KOPT-K1 (cell line): ENCODE measurements around the gene FANCI.
"Not testable (repeated sequence)": the region's sequence is repeated elsewhere in the genome, so short reads cannot be mapped to it uniquely, and the experiment has no call there.

Experiments
- H3K27ac ChIP-seq: fragments of 200-600 bp; sonication (generic); 2 replicates; pipeline ENCODE4 v1.5.1; 2016; ENCODE audit warnings: antibody characterized with exemption, mild to moderate bottlenecking, low read depth, low read length; ENCODE audit not compliant: poor library complexity, severe bottlenecking
- H3K36me3 ChIP-seq: fragments of 200-600 bp; sonication (generic); 2 replicates; pipeline ENCODE4 v1.5.1; 2017; ENCODE audit warnings: antibody characterized with exemption, mild to moderate bottlenecking, low read length, moderate library complexity; ENCODE audit not compliant: insufficient read depth
- H3K9me3 ChIP-seq: fragments of 200-600 bp; sonication (generic); 2 replicates; pipeline ENCODE4 v1.5.1; 2017; ENCODE audit warnings: antibody characterized with exemption, low read length, mild to moderate bottlenecking; ENCODE audit not compliant: insufficient read depth, poor library complexity, severe bottlenecking

Gene FANCI

DNA sequence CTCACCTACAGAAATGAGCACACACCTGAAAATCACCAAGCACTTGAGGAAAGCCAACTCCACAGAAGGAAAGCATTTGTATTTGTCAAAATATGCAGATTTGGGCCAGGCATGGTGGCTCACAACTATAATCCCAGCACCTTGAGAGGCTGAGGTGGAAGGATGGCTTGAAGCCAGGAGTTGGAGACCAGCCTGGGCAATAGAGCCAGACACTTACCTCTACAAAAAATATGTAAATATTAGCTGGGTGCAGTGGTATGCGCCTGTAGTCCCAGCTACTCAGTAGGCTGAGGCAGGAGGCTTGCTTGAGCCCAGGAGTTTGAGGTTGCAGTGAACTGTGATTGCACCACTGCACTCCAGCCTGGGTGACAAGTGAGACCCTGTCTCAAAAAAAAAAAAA, 34.7 kb upstream of the FANCI start:
- Histone ChIP-seq H3K36me3 (no peaks in the 10 kb centered on the region), H3K27ac (no peak overlapping the region), H3K9me3 (no peaks in the 10 kb centered on the region)

DNA sequence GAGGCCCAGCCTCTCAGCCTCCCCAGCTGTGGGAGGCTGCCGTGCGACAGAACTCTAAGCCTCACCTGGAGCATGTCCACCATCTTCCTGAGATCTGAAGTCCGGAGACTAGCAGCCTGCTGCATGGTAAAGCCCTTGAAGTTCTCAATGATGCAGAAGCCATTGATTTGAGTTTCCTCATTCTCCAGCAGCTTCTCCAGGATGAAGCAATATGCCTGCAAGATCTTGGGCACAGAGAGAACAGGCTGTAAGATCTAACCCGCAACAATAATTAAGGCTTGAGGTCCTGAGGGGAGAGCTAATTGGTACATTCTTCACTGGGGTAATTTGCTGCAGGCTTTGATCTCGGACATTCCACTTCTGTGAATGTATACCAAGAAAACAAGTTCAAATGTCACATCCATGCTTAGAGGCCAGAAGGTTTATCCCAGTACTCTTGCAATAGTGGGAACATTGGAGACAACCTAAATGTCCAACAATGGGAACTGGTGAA, 32.1 kb upstream of the FANCI start:
- H3K9me3 ChIP-seq: no peaks in the 10 kb centered on the region
- no peaks in the 10 kb centered on the region for H3K36me3 ChIP-seq
- no peak overlapping the region for H3K27ac ChIP-seq

DNA sequence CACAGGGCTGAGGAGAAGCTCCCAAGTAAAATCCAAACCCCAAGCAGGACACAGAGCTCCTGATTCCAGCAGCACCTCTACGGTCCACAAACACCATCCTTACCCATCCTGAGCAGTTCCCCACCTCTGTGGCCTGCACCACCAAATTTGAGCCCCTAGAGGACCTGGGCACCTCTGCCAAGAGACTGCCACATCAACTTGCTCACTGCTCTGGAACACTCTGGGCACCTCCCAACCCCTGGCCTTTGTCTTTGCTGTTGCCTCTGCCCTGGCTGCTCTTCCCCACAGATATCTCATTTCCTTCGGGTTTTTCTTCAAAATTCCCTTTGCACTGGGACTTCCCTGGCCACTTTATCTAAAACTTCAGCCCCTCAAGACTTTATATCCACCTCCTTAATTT, 28.2 kb upstream of the FANCI start:
- Histone ChIP-seq H3K27ac (no peak overlapping the region), H3K36me3 (no peaks in the 10 kb centered on the region), H3K9me3 (no peaks in the 10 kb centered on the region)

DNA sequence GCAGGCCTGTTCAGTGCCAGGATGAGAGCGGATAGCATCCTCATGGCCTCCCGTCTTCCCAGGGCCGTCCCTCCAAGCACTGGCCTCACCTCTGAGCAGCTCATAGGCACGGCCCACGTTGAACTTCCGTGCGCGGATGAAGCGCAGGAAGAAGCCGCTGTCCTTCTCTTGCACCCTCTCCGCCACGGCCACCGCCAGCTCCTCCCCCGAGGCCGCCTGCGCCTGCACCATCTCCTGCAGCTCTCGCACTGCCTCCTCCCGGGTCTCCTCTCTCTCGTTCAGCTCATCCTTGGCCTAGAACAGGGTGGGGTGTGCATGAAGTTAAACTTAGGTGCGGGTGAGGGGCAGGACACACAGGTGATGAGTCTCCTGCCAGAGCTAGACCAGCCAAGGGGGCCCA, 26.7 kb upstream of the FANCI start:
- H3K27ac ChIP-seq: no peak overlapping the region
- no peaks in the 10 kb centered on the region for H3K36me3 ChIP-seq
- no peaks in the 10 kb centered on the region for H3K9me3 ChIP-seq

DNA sequence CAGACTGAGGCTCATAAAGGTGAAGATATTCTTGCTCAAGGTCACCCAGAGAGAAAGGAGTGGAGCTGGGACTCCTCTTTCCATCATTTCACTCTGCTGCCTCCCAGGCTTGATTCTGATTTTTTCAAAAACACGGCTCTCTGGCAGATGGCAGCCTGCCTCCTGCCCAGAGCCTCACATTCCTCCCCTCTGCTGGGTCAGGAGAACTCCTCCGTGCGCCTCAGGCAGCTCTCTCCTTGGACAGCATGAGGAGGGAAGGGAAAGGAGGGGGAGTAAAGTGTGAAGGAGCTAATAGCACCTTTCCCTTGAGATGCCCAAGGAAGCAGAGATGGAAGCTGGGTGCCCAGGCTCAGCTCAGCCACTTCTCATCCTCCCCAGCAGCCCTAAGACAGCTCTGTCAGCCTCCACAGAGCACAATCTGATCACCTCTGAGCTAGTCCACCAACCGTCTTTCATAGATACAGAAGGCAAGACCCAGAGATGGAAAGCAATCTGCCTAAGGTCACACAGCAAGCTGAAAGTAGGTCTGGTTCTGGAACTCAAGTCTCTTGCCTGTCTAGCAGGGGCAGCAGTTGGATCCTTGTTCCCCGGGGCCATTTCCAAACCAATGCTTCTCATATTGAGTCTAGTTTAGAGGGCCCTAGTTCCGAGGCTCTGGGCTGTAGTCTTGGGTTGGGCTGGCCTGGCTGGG, 25.9 kb upstream of the FANCI start:
- no peaks in the 10 kb centered on the region for H3K36me3 ChIP-seq
- H3K9me3 ChIP-seq: no peaks in the 10 kb centered on the region

DNA sequence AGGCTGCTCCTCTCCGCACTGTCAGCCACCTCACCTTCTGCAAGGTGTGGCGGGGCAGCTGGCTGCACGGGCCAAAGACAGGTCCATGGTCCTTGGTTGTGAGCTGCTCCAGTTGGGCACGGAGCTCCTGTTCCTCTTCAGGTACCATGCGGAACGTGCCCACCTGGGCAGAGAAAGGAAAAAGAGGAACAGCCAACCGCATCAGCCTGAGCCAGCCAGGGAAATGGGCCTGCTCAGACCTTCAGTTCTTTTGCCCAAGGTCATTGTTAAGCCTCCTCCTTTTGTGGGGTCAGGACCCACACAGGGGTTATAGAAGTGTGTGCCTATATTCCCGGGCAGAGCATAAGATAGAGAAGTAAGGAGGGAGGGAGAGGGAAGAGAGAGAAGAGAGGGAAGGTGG, 25.2 kb upstream of the FANCI start:
- Histone ChIP-seq H3K9me3 (no peaks in the 10 kb centered on the region), H3K36me3 (no peaks in the 10 kb centered on the region), H3K27ac (no peak overlapping the region)

More for the DNA sequence above, 25.9 kb upstream of the FANCI start:
- no peak overlapping the region for H3K27ac ChIP-seq

DNA sequence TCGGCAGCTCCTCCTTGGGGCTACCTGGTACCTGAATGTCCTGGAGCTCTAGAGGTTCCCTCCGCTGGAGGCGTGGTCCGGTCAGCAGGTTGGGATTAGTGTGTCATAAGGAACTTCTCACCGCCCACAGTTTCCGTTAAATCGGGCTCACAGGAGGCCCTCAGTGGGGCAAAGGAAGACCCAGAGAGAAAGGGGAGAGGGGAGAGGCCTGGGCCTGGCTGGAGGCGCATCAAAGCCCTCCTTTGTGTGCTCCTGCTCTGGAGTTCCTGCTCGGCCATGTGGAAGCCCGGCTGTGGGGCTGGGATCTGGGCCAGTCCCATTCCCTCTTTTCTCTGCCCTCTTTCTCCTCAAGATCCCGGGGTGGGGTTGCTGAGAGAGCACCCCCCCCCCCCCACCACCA, 22.2 kb upstream of the FANCI start, which contains the start of gene RLBP1:
TSS of gene RLBP1 (minus strand) at position 37 of the 400 bp plus-strand sequence. CDS start 2,604 bp downstream, outside the sequence.
- Histone ChIP-seq H3K9me3 (no peaks in the 10 kb centered on the region), H3K36me3 (no peaks in the 10 kb centered on the region), H3K27ac (no peak within 1 kb of the TSS)

DNA sequence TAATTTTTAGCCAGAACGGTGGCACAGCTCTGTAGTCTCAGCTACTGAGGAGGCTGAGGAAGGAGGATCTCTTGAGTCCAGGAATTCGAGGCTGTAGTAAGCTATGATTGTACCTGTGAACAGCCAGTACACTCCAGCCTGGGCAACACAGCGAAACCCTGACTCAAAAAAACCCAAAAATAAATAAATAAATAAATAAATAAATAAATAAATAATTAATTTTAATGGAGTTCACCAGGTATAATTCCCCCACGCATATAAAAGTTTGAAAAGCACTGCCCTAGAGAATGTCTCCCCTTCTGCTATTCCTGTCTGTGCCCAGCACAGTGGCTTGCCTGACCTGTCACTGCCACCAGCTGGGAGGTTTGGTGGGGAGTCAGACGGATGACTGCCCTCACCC, 18.2 kb upstream of the FANCI start:
- Histone ChIP-seq H3K9me3 (no peaks in the 10 kb centered on the region), H3K36me3 (no peaks in the 10 kb centered on the region), H3K27ac (no peak overlapping the region)

DNA sequence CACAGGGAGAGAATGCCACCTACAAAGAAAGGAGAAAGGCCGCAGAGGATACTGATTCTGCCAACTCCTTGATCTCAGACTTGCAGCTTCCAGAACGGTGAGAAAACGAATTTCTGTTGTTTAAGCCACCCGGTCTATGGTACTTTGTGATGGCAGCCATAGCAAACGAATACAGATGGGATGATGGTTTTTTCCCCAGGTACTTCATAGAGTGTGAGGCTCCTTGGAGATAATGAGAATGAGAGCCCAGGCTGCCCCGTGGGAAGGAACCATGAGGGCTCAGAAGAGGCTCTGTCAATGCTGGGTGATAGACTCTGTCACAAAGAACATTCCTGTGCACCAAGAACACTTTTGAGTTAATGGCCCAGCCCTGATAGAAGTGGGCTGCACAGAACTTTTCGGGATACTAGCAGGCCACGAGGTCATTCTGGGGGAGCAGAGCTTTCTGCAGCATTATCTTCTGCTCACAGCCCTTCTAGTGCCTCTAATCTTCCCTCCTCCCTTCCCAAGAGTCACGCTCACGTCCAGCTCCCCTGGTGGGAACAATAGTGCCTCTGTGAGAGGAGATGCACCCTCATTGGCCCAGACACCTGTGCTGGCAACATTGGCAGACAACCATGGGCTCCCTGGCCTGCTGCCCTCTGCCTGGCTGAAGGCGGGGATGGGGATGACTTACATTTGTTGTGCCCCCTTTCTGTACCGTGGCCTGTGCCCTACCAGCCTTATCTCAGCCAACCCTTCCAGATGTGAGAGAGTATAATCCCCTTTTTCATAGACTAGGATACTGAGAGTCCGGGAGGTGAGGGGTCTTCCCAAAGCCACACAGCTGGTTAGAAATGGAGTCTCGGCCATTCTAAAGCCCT, 17.2 kb upstream of the FANCI start:
- H3K36me3 ChIP-seq: no peaks in the 10 kb centered on the region
- no peaks in the 10 kb centered on the region for H3K9me3 ChIP-seq
- no peak overlapping the region for H3K27ac ChIP-seq

DNA sequence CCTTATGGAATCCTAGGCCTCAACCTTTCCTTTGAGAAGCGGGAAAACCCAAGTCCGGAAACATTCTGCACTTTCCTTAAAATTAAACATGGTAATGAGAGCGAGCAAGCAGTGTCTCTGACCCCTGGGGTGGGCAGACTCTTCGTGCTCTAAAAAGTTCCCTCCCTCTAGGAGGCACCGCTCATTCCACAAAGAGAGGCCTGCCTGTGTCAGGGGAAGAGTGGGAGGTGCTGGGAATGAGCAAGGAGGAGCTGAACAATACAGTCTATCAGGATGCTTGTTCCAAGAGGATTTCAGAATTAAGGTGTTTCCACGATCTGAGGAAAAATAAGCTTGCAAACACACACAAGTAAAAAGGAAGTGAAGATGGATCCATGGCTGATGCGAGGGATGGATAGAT, 16.4 kb upstream of the FANCI start:
- Histone ChIP-seq H3K27ac (no peak overlapping the region), H3K36me3 (no peaks in the 10 kb centered on the region), H3K9me3 (no peaks in the 10 kb centered on the region)

DNA sequence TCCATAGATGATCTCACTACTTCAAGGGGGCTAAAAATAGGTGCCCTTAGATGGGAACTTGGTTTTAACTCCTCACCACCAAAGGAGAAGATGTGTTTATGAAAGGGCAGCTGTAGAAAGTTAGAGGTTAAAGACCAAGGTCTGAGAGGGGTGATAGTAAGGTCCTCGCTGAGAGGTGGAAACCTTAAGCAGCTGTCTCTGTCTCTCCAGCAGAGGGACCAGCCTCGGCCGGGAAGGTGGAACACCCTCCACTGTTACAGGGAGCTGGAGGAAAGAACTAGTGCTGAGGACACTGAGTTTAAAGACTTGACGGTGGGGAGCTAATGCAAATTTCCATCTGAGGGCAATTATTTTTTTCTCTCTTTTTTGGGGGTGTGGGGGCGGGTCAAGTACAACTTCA, 13.5 kb upstream of the FANCI start:
- H3K27ac ChIP-seq: no peak overlapping the region
- no peaks in the 10 kb centered on the region for H3K9me3 ChIP-seq
- no peaks in the 10 kb centered on the region for H3K36me3 ChIP-seq

DNA sequence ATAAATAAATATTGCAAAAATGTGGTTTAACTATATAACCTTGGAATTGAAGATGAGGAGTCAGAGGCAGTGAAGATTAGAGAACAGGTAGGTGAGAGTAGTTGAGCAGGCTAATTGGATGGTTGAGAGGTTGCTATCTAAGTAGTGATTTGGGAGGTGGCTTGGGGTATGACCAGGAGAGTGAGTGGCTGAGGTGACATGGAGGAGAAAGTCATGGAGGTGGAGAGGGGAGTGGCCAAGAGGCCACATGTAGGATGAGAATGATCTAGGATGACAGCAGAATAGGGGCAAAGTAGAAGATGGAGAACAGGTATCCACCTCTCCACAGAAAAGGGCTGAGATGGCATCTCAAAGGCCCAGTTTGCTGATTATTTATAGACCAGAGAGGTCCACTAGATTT, 11.9 kb upstream of the FANCI start:
- Histone ChIP-seq H3K27ac (no peak overlapping the region), H3K9me3 (no peaks in the 10 kb centered on the region), H3K36me3 (no peaks in the 10 kb centered on the region)

DNA sequence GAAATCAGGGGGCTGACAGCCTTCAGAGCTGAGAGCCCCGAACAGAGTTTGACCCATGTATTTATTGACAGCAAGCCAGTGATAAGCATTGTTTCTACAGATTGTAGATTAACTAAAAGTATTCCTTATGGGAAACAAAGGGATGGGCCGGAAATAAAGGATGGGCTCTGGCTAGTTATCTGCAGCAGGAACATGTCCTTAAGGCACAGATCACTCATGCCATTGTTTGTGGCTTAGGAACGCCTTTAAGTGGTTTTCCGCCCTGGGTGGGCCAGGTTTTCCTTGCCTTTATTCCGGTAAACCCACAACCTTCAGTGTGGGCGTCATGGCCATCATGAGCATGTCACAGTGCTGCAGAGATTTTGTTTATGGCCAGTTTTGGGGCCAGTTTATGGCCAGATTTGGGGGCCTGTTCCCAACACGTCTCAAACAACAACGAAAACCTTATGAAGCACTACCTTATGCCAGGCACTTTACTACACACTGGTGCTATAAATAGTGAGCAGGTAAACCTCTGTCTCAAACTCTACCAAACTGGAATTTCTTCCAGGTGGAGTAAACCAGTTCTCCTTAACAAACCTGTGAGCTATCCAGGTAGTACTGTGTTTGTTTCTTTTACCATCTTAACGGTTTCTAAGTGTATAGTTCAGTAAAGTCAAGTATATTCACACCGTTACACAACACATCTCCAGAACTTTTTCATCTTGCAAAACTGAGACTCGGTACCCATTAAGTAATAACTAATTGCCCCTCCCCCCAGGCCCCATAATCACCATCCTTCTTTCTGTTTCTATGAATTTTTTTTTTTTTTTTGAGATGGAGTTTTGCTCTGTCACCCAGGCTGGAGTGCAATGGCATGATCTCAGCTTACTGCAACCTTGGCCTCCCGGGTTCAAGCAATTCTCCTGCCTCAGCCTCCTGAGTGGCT, 3.6 kb upstream of the FANCI start:
- not testable (repeated sequence) for H3K9me3 ChIP-seq, H3K27ac ChIP-seq, H3K36me3 ChIP-seq

DNA sequence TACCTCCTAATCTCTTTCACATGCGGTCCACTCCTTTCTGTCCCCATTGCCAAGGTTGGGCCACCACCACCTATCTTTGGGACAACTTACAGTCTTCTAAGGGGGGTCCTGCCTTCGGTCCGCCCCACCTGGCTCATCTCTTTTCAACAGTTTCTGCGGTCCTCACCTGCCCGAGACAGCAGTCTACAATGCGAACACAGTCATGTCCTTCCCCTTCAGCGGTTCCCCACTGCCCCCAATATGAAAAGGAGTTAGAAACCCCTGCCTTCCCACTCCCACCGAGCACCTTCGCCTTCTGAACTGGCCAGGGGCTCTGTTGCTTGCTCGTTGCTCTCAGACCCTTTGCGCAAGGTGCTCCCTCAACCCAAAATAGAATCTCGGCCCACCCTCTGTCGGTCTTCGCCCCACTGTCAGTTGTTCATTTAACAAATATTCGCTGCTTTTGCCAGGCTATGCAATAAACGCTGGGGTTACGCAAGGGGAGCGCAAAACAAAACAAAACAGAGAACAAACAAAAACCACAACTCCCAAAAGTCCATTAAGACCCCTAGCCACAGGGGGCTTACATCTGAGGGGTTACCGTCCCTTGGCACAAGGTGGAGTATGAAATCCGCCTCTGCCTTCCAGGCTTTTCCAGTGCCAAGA, 611 bp upstream of the FANCI start:
- peak overlapping the region; percentile 87 for H3K27ac ChIP-seq
- no peaks in the 10 kb centered on the region for H3K9me3 ChIP-seq
- peaks cover 29% of the 10 kb centered on the region for H3K36me3 ChIP-seq
